A549 (cell line): ENCODE measurements around the gene PCNT. TPM values are rescaled to one million over a fixed set of nuclear protein-coding genes. Genes with fewer than 3 reads are reported as not detected.

Source experiments
- ATAC-seq, 2 experiments: fragments of 200-7000 bp in 1 of 2; fragments of >200 bp in 1 of 2; cut with Nextera tagmentation in 1 of 2; cut with Tn5 transposase in 1 of 2; 3 replicates each; pipeline versions ENCODE4 v1.8.0 to v1.9.1; 2018 to 2020; ENCODE audit warnings: mild to moderate bottlenecking in 1 of 2, moderate library complexity in 1 of 2
- CTCF ChIA-PET: fragments of 300-600 bp; sonication (Branson Sonifier 250); formaldehyde crosslinking; extraction: SDS; loops from one replicate; lab custom pipeline; 2021; ENCODE audit warnings: antibody characterized with exemption, inconsistent platforms; lab: Yijun Ruan, JAX
- POLR2A ChIA-PET: fragments of 350-600 bp; formaldehyde crosslinking; extraction: SDS; loops from one replicate; lab custom pipeline; 2021; ENCODE audit warnings: antibody characterized with exemption, inconsistent platforms; lab: Yijun Ruan, JAX
- DNase-seq, 2 experiments: peaks; one replicate each; pipeline versions ENCODE4 v3.0.0 to v3.0.0-alpha.2; 2011 to 2016; ENCODE audit warnings: low read depth in 1 of 2, low spot score in 1 of 2
- FAIRE-seq: peaks from 2 replicates; lab custom pipeline; 2011; peaks lifted over from hg19 to GRCh38; lab: Jason Lieb, UNC
- H3K27ac ChIP-seq, 2 experiments: fragments of >200 bp; sonication (Bioruptor Twin); formaldehyde crosslinking; 3 replicates each; pipeline ENCODE4 v1.5.1; 2016 to 2017
- H3K4me1 ChIP-seq: fragments of >200 bp; sonication (Bioruptor Twin); formaldehyde crosslinking; 3 replicates; pipeline ENCODE4 v1.6.1; 2016
- H3K4me2 ChIP-seq: fragments of >200 bp; sonication (Bioruptor Twin); formaldehyde crosslinking; 3 replicates; pipeline ENCODE4 v1.6.1; 2016
- H3K4me3 ChIP-seq: fragments of >200 bp; sonication (Bioruptor Twin); formaldehyde crosslinking; 3 replicates; pipeline ENCODE4 v1.5.1; 2016
- H3K9me3 ChIP-seq: fragments of >200 bp; sonication (Bioruptor Twin); formaldehyde crosslinking; 3 replicates; pipeline ENCODE4 v1.6.1; 2016
- ATOH8 ChIP-seq: fragments of 250-450 bp; sonication (Bioruptor Pico); IDR thresholded peaks from 2 replicates; pipeline ENCODE4 v1.5.0; 2020; ENCODE audit warnings: low read depth, mild to moderate bottlenecking, moderate library complexity
- BCL3 ChIP-seq: fragments of >200 bp; sonication (Bioruptor Twin); formaldehyde crosslinking; IDR thresholded peaks from 3 replicates; pipeline ENCODE4 v1.6.1; 2016
- CBX8 ChIP-seq: fragments of 200-600 bp; sonication (generic); IDR thresholded peaks from 2 replicates; pipeline ENCODE4 v1.6.1; 2016
- CEBPB ChIP-seq, 2 experiments: fragments of >200 bp in 1 of 2; sonication (Bioruptor Twin) in 1 of 2; formaldehyde crosslinking in 1 of 2; IDR thresholded peaks; 2 replicates each; pipeline ENCODE4 v1.6.1; 2012 to 2016
- CHD4 ChIP-seq: fragments of 200-600 bp; sonication (generic); IDR thresholded peaks from 2 replicates; pipeline ENCODE4 v1.6.1; 2016; ENCODE audit warnings: antibody characterized with exemption, mild to moderate bottlenecking, borderline replicate concordance
- EHMT2 ChIP-seq: fragments of 200-600 bp; sonication (generic); IDR thresholded peaks from 2 replicates; pipeline ENCODE4 v1.6.1; 2016; ENCODE audit warnings: antibody characterized with exemption, low read depth, mild to moderate bottlenecking, moderate library complexity
- ELK1 ChIP-seq: fragments of 150-350 bp; IDR thresholded peaks from 2 replicates; pipeline ENCODE4 v1.6.1; 2014; ENCODE audit warnings: low read depth, mild to moderate bottlenecking, low read length
- FOSL2 ChIP-seq, 2 experiments: fragments of 450-650 bp in 1 of 2; fragments of >200 bp in 1 of 2; sonication (Bioruptor Twin) in 1 of 2; formaldehyde crosslinking; IDR thresholded peaks; 2 replicates each; pipeline versions ENCODE4 v1.5.0 to v1.6.1; 2016 to 2020; ENCODE audit warnings: mild to moderate bottlenecking in 1 of 2, moderate library complexity in 1 of 2
- FOXS1 ChIP-seq: fragments of 250-450 bp; sonication (Bioruptor Pico); IDR thresholded peaks from 2 replicates; pipeline ENCODE4 v1.5.0; 2020; ENCODE audit warnings: mild to moderate bottlenecking, moderate library complexity
- HOXA7 ChIP-seq: fragments of 250-450 bp; sonication (Bioruptor Pico); IDR thresholded peaks from 2 replicates; pipeline ENCODE4 v1.5.0; 2020; ENCODE audit warnings: mild to moderate bottlenecking, moderate library complexity
- JUNB ChIP-seq: fragments of >200 bp; sonication (Bioruptor Twin); formaldehyde crosslinking; IDR thresholded peaks from 2 replicates; pipeline ENCODE4 v1.6.1; 2016
- KDM5A ChIP-seq: fragments of 200-600 bp; sonication (generic); IDR thresholded peaks from 2 replicates; pipeline ENCODE4 v1.6.1; 2016; ENCODE audit warnings: antibody characterized with exemption, mild to moderate bottlenecking
- MAZ ChIP-seq: fragments of 150-350 bp; IDR thresholded peaks from 2 replicates; pipeline ENCODE4 v1.6.1; 2014; ENCODE audit warnings: antibody characterized with exemption, low read depth, low read length, borderline replicate concordance
- MYC ChIP-seq: IDR thresholded peaks from 2 replicates; pipeline ENCODE4 v1.6.1; 2012; ENCODE audit warnings: mild to moderate bottlenecking, inconsistent platforms, low read length, improper control_type of control experiment, borderline replicate concordance
- PHF8 ChIP-seq: fragments of 200-600 bp; sonication (generic); IDR thresholded peaks from 2 replicates; pipeline ENCODE4 v1.6.1; 2016; ENCODE audit warnings: low read depth, mild to moderate bottlenecking, antibody characterized with exemption, moderate library complexity, borderline replicate concordance
- ZC3H11A ChIP-seq: fragments of 450-650 bp; IDR thresholded peaks from 2 replicates; pipeline ENCODE4 v1.6.1; 2014; ENCODE audit warnings: antibody characterized with exemption, mild to moderate bottlenecking
- ZNF302 ChIP-seq: fragments of 250-450 bp; sonication (Bioruptor Pico); IDR thresholded peaks from 2 replicates; pipeline ENCODE4 v1.9.0; 2021; ENCODE audit warnings: inconsistent platforms, mild to moderate bottlenecking, moderate library complexity
- WGBS: methylation state at CpG from one replicate; pipeline ENCODE4 v1.1.6; 2017; ENCODE audit errors: missing lambda C conversion rate; 5-methylcytosine and 5-hydroxymethylcytosine counted together
- polyA plus RNA-seq, 4 experiments: library from polyadenylated mRNA; depleted of rRNA in 3 of 4; stranded (reverse); fragments of >200 nt; fragmentation: RNase III in 1 of 4; extraction: RNeasy Plus Mini Kit Qiagen cat#74134 plus additional on column Dnase treatment in 1 of 4; gene quantifications; 2 replicates in 3 of 4; 3 replicates in 1 of 4; pipeline ENCODE4 v1.2.3, GENCODE V29; 2011 to 2017
- TF ChIP-seq, protein P1 (sequence below): fragments of >200 bp; sonication (Bioruptor Twin); formaldehyde crosslinking; IDR thresholded peaks from 3 replicates; pipeline ENCODE4 v1.5.1; 2016
- TF ChIP-seq, protein P2 (sequence below): fragments of 250-450 bp; sonication (Bioruptor Pico); IDR thresholded peaks from 2 replicates; pipeline ENCODE4 v1.5.0; 2021; ENCODE audit warnings: mild to moderate bottlenecking, moderate library complexity, borderline replicate concordance

Gene PCNT
- polyA plus RNA-seq, 2 of the 4 experiments (the other 2 are of a cell fraction) = 11.1 to 14.6 TPM

DNA sequence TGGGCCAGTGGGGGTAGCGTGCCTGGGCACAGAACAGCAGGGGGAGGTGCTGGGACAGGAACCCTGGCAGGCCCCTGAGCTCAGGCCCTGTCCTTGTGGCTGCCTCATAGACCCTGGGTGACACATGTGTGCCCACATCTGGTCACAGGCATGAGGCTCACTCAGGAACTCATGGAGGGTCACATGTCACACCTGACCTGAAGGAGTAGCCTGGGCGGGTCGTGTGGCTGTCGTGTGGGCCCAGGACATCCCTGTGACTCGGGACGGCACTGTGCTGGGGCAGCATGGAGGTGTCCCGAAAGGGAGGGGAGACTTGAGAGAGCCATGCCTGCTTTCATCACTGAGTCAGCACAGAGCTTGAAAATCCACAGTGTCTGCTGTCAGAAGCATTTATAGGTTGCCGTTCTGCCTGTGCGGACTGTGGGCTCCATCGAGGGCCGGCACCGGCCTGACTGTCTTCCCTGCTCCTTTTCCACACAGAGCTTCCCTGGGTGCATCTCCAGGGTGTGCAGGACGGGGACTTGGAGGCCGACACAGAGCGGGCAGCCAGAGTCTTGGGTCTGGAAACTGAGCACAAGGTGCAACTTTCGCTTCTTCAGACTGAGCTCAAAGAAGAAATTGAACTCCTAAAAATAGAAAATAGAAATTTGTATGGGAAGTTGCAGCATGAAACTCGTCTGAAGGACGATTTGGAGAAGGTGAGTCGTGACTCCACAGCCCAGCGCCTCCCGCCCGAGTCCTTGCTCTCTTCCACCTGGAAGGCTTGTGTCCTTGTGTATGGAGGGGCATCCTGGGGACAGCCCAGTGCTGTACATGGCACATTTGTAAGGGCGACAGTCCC, 32.8 kb downstream of the PCNT start:
- H3K4me3 ChIP-seq = no peak overlapping the region
- no peaks in the 10 kb centered on the region for H3K9me3 ChIP-seq
- H3K27ac ChIP-seq = no peak overlapping the region
- H3K4me1 ChIP-seq = no peaks in the 10 kb centered on the region
- CTCF ChIA-PET = no interaction called here
- TF ChIP-seq ZC3H11A = no peak
- no peak for TF ChIP-seq PHF8
- TF ChIP-seq MYC = no peak
- TF ChIP-seq MAZ = no peak
- no peak for TF ChIP-seq CEBPB (IDR thresholded peaks at IDR 0.05)
- TF ChIP-seq ELK1 = no peak
- TF ChIP-seq ZNF302 (CRISPR knock-in tag) = no peak
- no peak for TF ChIP-seq JUNB
- TF ChIP-seq BCL3 = no peak
- no peak for TF ChIP-seq FOSL2 (IDR thresholded peaks at IDR 0.05)
- no peak for TF ChIP-seq FOSL2 (CRISPR knock-in tag; IDR thresholded peaks at IDR 0.05)
- TF ChIP-seq CHD4 = no peak
- TF ChIP-seq, all 56 proteins: peak for 0
- no peak for DNase-seq
- ATAC-seq = no peak; a peak in 1 of 6 replicates
- POLR2A ChIA-PET = no interaction called here
- WGBS = 89% methylated on average over 16 of the region's 23 CpGs
- FAIRE-seq = no peak
- H3K4me2 ChIP-seq = no peak overlapping the region

DNA sequence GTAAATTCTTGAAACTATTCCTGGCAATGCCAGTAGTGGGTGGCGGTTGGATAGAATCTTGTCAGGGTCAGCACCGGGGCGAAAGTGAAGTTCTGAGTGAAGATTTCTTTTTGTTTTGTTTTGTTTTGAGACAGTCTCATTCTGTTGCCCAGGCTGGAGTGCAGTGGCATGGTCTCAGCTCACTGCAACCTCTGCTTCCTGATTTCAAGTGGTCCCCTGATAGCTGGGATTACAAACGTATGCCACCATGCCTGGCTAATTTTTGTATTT, 33.3 kb downstream of the PCNT start:
- WGBS = 89% methylated on average over 4 of the region's 4 CpGs
- no peaks in the 10 kb centered on the region for H3K4me1 ChIP-seq
- CTCF ChIA-PET = no interaction called here
- no peak overlapping the region for H3K27ac ChIP-seq
- no peak for ATAC-seq
- TF ChIP-seq, protein P1, sequence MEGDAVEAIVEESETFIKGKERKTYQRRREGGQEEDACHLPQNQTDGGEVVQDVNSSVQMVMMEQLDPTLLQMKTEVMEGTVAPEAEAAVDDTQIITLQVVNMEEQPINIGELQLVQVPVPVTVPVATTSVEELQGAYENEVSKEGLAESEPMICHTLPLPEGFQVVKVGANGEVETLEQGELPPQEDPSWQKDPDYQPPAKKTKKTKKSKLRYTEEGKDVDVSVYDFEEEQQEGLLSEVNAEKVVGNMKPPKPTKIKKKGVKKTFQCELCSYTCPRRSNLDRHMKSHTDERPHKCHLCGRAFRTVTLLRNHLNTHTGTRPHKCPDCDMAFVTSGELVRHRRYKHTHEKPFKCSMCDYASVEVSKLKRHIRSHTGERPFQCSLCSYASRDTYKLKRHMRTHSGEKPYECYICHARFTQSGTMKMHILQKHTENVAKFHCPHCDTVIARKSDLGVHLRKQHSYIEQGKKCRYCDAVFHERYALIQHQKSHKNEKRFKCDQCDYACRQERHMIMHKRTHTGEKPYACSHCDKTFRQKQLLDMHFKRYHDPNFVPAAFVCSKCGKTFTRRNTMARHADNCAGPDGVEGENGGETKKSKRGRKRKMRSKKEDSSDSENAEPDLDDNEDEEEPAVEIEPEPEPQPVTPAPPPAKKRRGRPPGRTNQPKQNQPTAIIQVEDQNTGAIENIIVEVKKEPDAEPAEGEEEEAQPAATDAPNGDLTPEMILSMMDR = no peak
- TF ChIP-seq CHD4 = no peak
- no peak for TF ChIP-seq CBX8
- no peak for TF ChIP-seq EHMT2
- no peak for TF ChIP-seq FOXS1
- TF ChIP-seq MAZ = no peak
- TF ChIP-seq HOXA7 = no peak
- TF ChIP-seq, protein P2, sequence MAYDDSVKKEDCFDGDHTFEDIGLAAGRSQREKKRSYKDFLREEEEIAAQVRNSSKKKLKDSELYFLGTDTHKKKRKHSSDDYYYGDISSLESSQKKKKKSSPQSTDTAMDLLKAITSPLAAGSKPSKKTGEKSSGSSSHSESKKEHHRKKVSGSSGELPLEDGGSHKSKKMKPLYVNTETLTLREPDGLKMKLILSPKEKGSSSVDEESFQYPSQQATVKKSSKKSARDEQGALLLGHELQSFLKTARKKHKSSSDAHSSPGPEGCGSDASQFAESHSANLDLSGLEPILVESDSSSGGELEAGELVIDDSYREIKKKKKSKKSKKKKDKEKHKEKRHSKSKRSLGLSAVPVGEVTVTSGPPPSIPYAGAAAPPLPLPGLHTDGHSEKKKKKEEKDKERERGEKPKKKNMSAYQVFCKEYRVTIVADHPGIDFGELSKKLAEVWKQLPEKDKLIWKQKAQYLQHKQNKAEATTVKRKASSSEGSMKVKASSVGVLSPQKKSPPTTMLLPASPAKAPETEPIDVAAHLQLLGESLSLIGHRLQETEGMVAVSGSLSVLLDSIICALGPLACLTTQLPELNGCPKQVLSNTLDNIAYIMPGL (CRISPR knock-in tag) = no peak
- TF ChIP-seq KDM5A = no peak
- no peak for TF ChIP-seq ZNF302 (CRISPR knock-in tag)
- no peak for TF ChIP-seq ATOH8 (CRISPR knock-in tag)
- TF ChIP-seq CEBPB (IDR thresholded peaks at IDR 0.05) = no peak
- H3K4me3 ChIP-seq = no peak overlapping the region
- no peak overlapping the region for H3K4me2 ChIP-seq
- FAIRE-seq = no peak
- no peaks in the 10 kb centered on the region for H3K9me3 ChIP-seq
- no peak for DNase-seq
- POLR2A ChIA-PET = no interaction called here
